ENCODE measurements around the gene RBBP6. TPM values are rescaled to one million over a fixed set of nuclear protein-coding genes. Genes with fewer than 3 reads are reported as not detected.

Gene RBBP6
- total and polyA plus RNA-seq, 9 of the 15 experiments (the other 6 are each of a cell fraction or from before 2014, with no cell fraction given), result 19.2 to 76.6 (median 42.7) TPM

- TF ChIP-seq CHD4 (IDR thresholded peaks at IDR 0.05; ENCODE audit: insufficient read depth, insufficient replicate concordance, low read depth, low read length, poor library complexity, severe bottlenecking) (no peak), ZBTB2 (IDR thresholded peaks at IDR 0.05) (no peak), CBX2 (IDR thresholded peaks at IDR 0.05; ENCODE audit: insufficient read depth, low read length, poor library complexity, severe bottlenecking) (peak; percentile 92), RNF2 (IDR thresholded peaks at IDR 0.05) (peak; percentile 6; the same call in 1 of the 2 replicates), SIX5 (IDR thresholded peaks at IDR 0.05; ENCODE audit: borderline replicate concordance in 1 of 2, insufficient read depth in 1 of 2, low read depth in 1 of 2, low read length in 2 of 2) (no peak), ZNF717 (CRISPR knock-in tag; IDR thresholded peaks at IDR 0.05) (no peak), ZBTB5 (IDR thresholded peaks at IDR 0.05) (no peak), GMEB1 (CRISPR knock-in tag; IDR thresholded peaks at IDR 0.05) (no peak), ATF4 (CRISPR knock-in tag; IDR thresholded peaks at IDR 0.05) (no peak), FOXP1 (CRISPR knock-in tag; IDR thresholded peaks at IDR 0.05) (no peak), E2F8 (IDR thresholded peaks at IDR 0.05; ENCODE audit: low read depth, partially characterized antibody) (no peak), DACH1 (IDR thresholded peaks at IDR 0.05; ENCODE audit: partially characterized antibody) (no peak), POLR3G (IDR thresholded peaks at IDR 0.05; ENCODE audit: extremely low read depth, insufficient read length, insufficient replicate concordance) (no peak), SETDB1 (IDR thresholded peaks at IDR 0.05; ENCODE audit: low read length) (no peak), RBM39 (optimal IDR thresholded peaks at IDR 0.05; ENCODE audit: low read depth, low read length) (no peak), HBP1 (CRISPR knock-in tag; IDR thresholded peaks at IDR 0.05) (no peak), ZFP36 (IDR thresholded peaks at IDR 0.05; ENCODE audit: low read depth, low read length, partially characterized antibody) (peak; percentile 35)
Observed at GRCh38 chr16:24598777-24599437, 59.5 kb downstream of the RBBP6 start (continued).
